Mesothelial cell of epicardium (in vitro differentiated cells): ENCODE measurements around the gene ABCB6. TPM values are rescaled to one million over a fixed set of nuclear protein-coding genes. Genes with fewer than 3 reads are reported as not detected.

Experiments
- DNase-seq, 2 experiments: peaks; one replicate each; pipeline ENCODE4 v3.0.0; 2021; ENCODE audit warnings: low spot score in 2 of 2; ENCODE audit not compliant: unreplicated experiment in 2 of 2
- H3K27ac Mint-ChIP-seq: 2 replicates; pipeline ENCODE4 v1.8.0; 2021; ENCODE audit warnings: mixed read lengths
- H3K27me3 Mint-ChIP-seq: 2 replicates; pipeline ENCODE4 v1.8.0; 2021; ENCODE audit warnings: low read depth, mixed read lengths
- H3K36me3 Mint-ChIP-seq: 2 replicates; pipeline ENCODE4 v1.8.0; 2021; ENCODE audit warnings: mixed read lengths
- H3K4me1 Mint-ChIP-seq: 2 replicates; pipeline ENCODE4 v1.8.0; 2021; ENCODE audit warnings: mixed read lengths
- H3K4me3 Mint-ChIP-seq: 2 replicates; pipeline ENCODE4 v1.8.0; 2021; ENCODE audit warnings: mild to moderate bottlenecking, moderate library complexity, mixed read lengths
- H3K9me3 Mint-ChIP-seq: 2 replicates; pipeline ENCODE4 v1.8.0; 2021; ENCODE audit warnings: mixed read lengths
- CTCF ChIP-seq: fragments of 200-600 bp; sonication (generic); IDR thresholded peaks from one replicate; pipeline ENCODE4 v1.5.0; 2021; ENCODE audit warnings: antibody characterized with exemption; ENCODE audit not compliant: unreplicated experiment
- total RNA-seq: library from RNA; stranded (reverse); gene quantifications from 3 replicates; pipeline ENCODE4 v1.2.1, GENCODE V29; 2021

ABCB6 gene
- total RNA-seq, 1 donor from 2014 or later = 28.1 TPM

- Mint-ChIP-seq H3K27ac (peak within 1 kb of the TSS; percentile 94), H3K36me3 (peaks cover 5% of the 10 kb centered on the region), H3K27me3 (peaks cover 5% of the 10 kb centered on the region), H3K4me3 (peak within 1 kb of the TSS; percentile 88), H3K4me1 (peaks cover 13% of the 10 kb centered on the region), H3K9me3 (no peaks in the 10 kb centered on the region)
- TF ChIP-seq CTCF = peak; percentile 98
- DNase-seq = peak; percentile 85 to 93
Observed at GRCh38 chr2:219160186-219161017, 58.4 kb downstream of the ABCB6 start, which contains the start of gene NHEJ1. Gene NHEJ1, minus strand, starts transcription at chr2:219160815. Its CDS starts 2,453 bp downstream, at chr2:219158362.

Other genes starting within 250 kb of the ABCB6 start
- gene FEV, start 233.8 kb downstream of the ABCB6 start, total RNA-seq = 0.16 to 0.29 TPM (median 0.22 TPM) in 3 replicates
- not detected in 3 replicates for gene CRYBA2, start 225.5 kb downstream of the ABCB6 start, total RNA-seq
- not detected in 3 replicates for gene CFAP65, start 177.4 kb downstream of the ABCB6 start, total RNA-seq
- 0.18 to 0.62 TPM (median 0.38 TPM) in 3 replicates for gene IHH, start 158.0 kb downstream of the ABCB6 start, total RNA-seq
- 11.0 to 11.7 TPM (median 11.5 TPM) in 3 replicates for gene NHEJ1, start 58.1 kb downstream of the ABCB6 start, total RNA-seq
- 1.6 to 2.6 TPM (median 1.7 TPM) in 3 replicates for gene SLC23A3, start 48.9 kb downstream of the ABCB6 start, total RNA-seq
- gene CNPPD1, start 42.0 kb downstream of the ABCB6 start, total RNA-seq = 24.4 to 28.2 TPM (median 27.5 TPM) in 3 replicates
- gene RETREG2, start 40.7 kb downstream of the ABCB6 start, total RNA-seq = 70.0 to 75.2 TPM (median 74.2 TPM) in 3 replicates
- gene ZFAND2B, start 12.2 kb downstream of the ABCB6 start, total RNA-seq = 27.4 to 29.2 TPM (median 27.8 TPM) in 3 replicates
- 39.3 to 40.8 TPM (median 40.6 TPM) in 3 replicates for gene ATG9A, start 10.7 kb upstream of the ABCB6 start, total RNA-seq
- 58.3 to 65.3 TPM (median 59.6 TPM) in 3 replicates for gene ANKZF1, start 10.8 kb upstream of the ABCB6 start, total RNA-seq
- gene GLB1L, start 26.5 kb upstream of the ABCB6 start, total RNA-seq = 9.6 to 11.6 TPM (median 9.9 TPM) in 3 replicates
- gene STK16, start 26.5 kb upstream of the ABCB6 start, total RNA-seq = 28.0 to 31.2 TPM (median 29.0 TPM) in 3 replicates
- gene TUBA4B, start 34.3 kb upstream of the ABCB6 start, total RNA-seq = not detected in 3 replicates
- gene TUBA4A, start 35.0 kb upstream of the ABCB6 start, total RNA-seq = 0.47 to 1.1 TPM (median 0.63 TPM) in 3 replicates
- 39.7 to 47.8 TPM (median 43.4 TPM) in 3 replicates for gene DNAJB2, start 60.4 kb upstream of the ABCB6 start, total RNA-seq
- gene PTPRN, start 90.4 kb upstream of the ABCB6 start, total RNA-seq = 0.33 to 0.50 TPM (median 0.38 TPM) in 3 replicates
- not detected in 3 replicates for gene RESP18, start 113.8 kb upstream of the ABCB6 start, total RNA-seq
- gene DNPEP, start 169.0 kb upstream of the ABCB6 start, total RNA-seq = 73.2 to 85.1 TPM (median 77.1 TPM) in 3 replicates
- gene DES, start 199.4 kb upstream of the ABCB6 start, total RNA-seq = 33.0 to 38.5 TPM (median 37.0 TPM) in 3 replicates
- 95.4 to 97.7 TPM (median 97.7 TPM) in 3 replicates for gene SPEG, start 215.9 kb upstream of the ABCB6 start, total RNA-seq